Measurements from ENCODE around the gene PLEKHJ1.

PLEKHJ1 gene

GRCh38 chr19:2249010-2249866 lies 13.1 kb upstream of the PLEKHJ1 start, which contains the start of gene AMH:
Gene AMH, plus strand, starts transcription at chr19:2249323. Its CDS starts 10 bp downstream, at chr19:2249333.
- DNase-seq (ENCODE audit: low spot score): no peak

GRCh38 chr19:2248136-2249009 lies 12.2 kb upstream of the PLEKHJ1 start:
- no peak for DNase-seq (ENCODE audit: low spot score)

- DNase-seq (ENCODE audit: low spot score): no peak
Measured at GRCh38 chr19:2247433-2248101, 11.4 kb upstream of the PLEKHJ1 start.

GRCh38 chr19:2246801-2247361 lies 10.8 kb upstream of the PLEKHJ1 start:
- peak; percentile 68 for DNase-seq (ENCODE audit: low spot score)

- DNase-seq (ENCODE audit: low spot score): no peak
Measured at GRCh38 chr19:2246014-2246620, 10.0 kb upstream of the PLEKHJ1 start.

GRCh38 chr19:2245273-2245672 lies 9.1 kb upstream of the PLEKHJ1 start:
- no peak for DNase-seq (ENCODE audit: low spot score)

GRCh38 chr19:2244486-2244885 lies 8.4 kb upstream of the PLEKHJ1 start:
- DNase-seq (ENCODE audit: low spot score): no peak

GRCh38 chr19:2244125-2244411 lies 7.9 kb upstream of the PLEKHJ1 start:
- no peak for DNase-seq (ENCODE audit: low spot score)

- DNase-seq (ENCODE audit: low spot score): no peak
Measured at GRCh38 chr19:2243274-2244124, 7.4 kb upstream of the PLEKHJ1 start.

GRCh38 chr19:2242816-2243215 lies 6.7 kb upstream of the PLEKHJ1 start:
- no peak for DNase-seq (ENCODE audit: low spot score)

GRCh38 chr19:2242092-2242537 lies 6.0 kb upstream of the PLEKHJ1 start:
- DNase-seq (ENCODE audit: low spot score): no peak

- DNase-seq (ENCODE audit: low spot score): no peak
Measured at GRCh38 chr19:2240881-2241760, 5.0 kb upstream of the PLEKHJ1 start.

GRCh38 chr19:2239771-2240770 lies 3.9 kb upstream of the PLEKHJ1 start:
- DNase-seq (ENCODE audit: low spot score): no peak

GRCh38 chr19:2239173-2239572 lies 3.0 kb upstream of the PLEKHJ1 start:
- DNase-seq (ENCODE audit: low spot score): no peak

- DNase-seq (ENCODE audit: low spot score): no peak
Measured at GRCh38 chr19:2237869-2238153, 1.7 kb upstream of the PLEKHJ1 start.

- no peak for DNase-seq (ENCODE audit: low spot score)
Measured at GRCh38 chr19:2237051-2237868, 1.1 kb upstream of the PLEKHJ1 start.

- DNase-seq (ENCODE audit: low spot score): no peak
Measured at GRCh38 chr19:2236064-2236313, 140 bp downstream of the PLEKHJ1 start.

GRCh38 chr19:2235381-2236063 lies 607 bp downstream of the PLEKHJ1 start:
- DNase-seq (ENCODE audit: low spot score): no peak

Measured in hepatic stellate cell (primary cell).